GM12878 (cell line): ENCODE results near the gene NHEJ1. TPM values are rescaled to one million over a fixed set of nuclear protein-coding genes. Genes with fewer than 3 reads are reported as not detected.

Experiments used
- ATAC-seq: fragments of 200-7000 bp; cut with Tn5 transposase; 3 replicates; pipeline ENCODE4 v1.9.1; 2020; ENCODE audit warnings: mild to moderate bottlenecking, moderate library complexity
- BruUV-seq: library from RNA; stranded (reverse); fragments of 400-500 nt; replicated peaks from 2 replicates; lab custom pipeline; 2021; lab: Mats Ljungman, UMichigan
- CTCF ChIA-PET: fragments of 300-600 bp; sonication (Branson Sonifier 250); formaldehyde crosslinking; extraction: SDS; loops from one replicate; lab custom pipeline; 2021; ENCODE audit warnings: inconsistent platforms; lab: Yijun Ruan, JAX
- POLR2A ChIA-PET: fragments of 350-600 bp; formaldehyde crosslinking; extraction: SDS; loops from one replicate; lab custom pipeline; 2021; ENCODE audit warnings: inconsistent platforms; lab: Charles Lee
- RAD21 ChIA-PET: fragments of 300-600 bp; sonication (Branson Sonifier 250); formaldehyde crosslinking; loops from one replicate; lab custom pipeline; 2023; ENCODE audit warnings: antibody characterized with exemption; ENCODE audit not compliant: unreplicated experiment; lab: Charles Lee
- SMC1A ChIA-PET: fragments of 300-600 bp; sonication (Branson Sonifier 250); formaldehyde crosslinking; loops from one replicate; lab custom pipeline; 2023; ENCODE audit not compliant: unreplicated experiment, uncharacterized antibody; lab: Charles Lee
- DNase-seq: peaks from one replicate; pipeline ENCODE4 v3.0.0-alpha.2; 2011; ENCODE audit warnings: low read depth, low spot score
- FAIRE-seq: peaks from 3 replicates; lab custom pipeline; 2011; peaks lifted over from hg19 to GRCh38; lab: Jason Lieb, UNC
- H2AFZ ChIP-seq: 2 replicates; pipeline ENCODE4 v1.6.0; 2011; ENCODE audit warnings: low read depth, low read length, control low read depth; ENCODE audit not compliant: control insufficient read depth
- H3K27ac ChIP-seq: 2 replicates; pipeline ENCODE4 v1.5.1; 2011; ENCODE audit warnings: control low read depth; ENCODE audit not compliant: control insufficient read depth, insufficient read depth
- H3K27me3 ChIP-seq, 2 experiments: replicated peaks in 1 of 2; 2 replicates each; pipeline versions ENCODE4 v1.6.0 to v1.6.1; 2011; ENCODE audit warnings: low read length in 1 of 2; ENCODE audit not compliant: control insufficient read depth in 2 of 2, insufficient read depth in 2 of 2
- H3K36me3 ChIP-seq, 2 experiments: 2 replicates each; pipeline ENCODE4 v1.5.1; 2011; ENCODE audit warnings: low read length in 1 of 2; ENCODE audit not compliant: control insufficient read depth in 2 of 2, insufficient read depth in 2 of 2
- H3K4me1 ChIP-seq: 2 replicates; pipeline ENCODE4 v1.6.1; 2011; ENCODE audit warnings: mild to moderate bottlenecking, low read length, moderate library complexity, mixed read lengths; ENCODE audit not compliant: control insufficient read depth, insufficient read depth
- H3K4me2 ChIP-seq: 2 replicates; pipeline ENCODE4 v1.6.0; 2011; ENCODE audit warnings: control low read depth; ENCODE audit not compliant: control insufficient read depth, insufficient read depth
- H3K4me3 ChIP-seq: fragments of 200-600 bp; sonication (generic); 2 replicates; pipeline ENCODE4 v1.5.1; 2016
- H3K79me2 ChIP-seq: 2 replicates; pipeline ENCODE4 v1.6.0; 2011; ENCODE audit warnings: low read length; ENCODE audit not compliant: control insufficient read depth, insufficient read depth
- H3K9ac ChIP-seq: 2 replicates; pipeline ENCODE4 v1.8.0; 2011; ENCODE audit warnings: low read length, control low read depth, mixed read lengths; ENCODE audit not compliant: control insufficient read depth, insufficient read depth
- H3K9me3 ChIP-seq: replicated peaks from 3 replicates; pipeline ENCODE4 v1.5.1; 2011; ENCODE audit warnings: mild to moderate bottlenecking, low read length; ENCODE audit not compliant: control insufficient read depth, insufficient read depth
- H4K20me1 ChIP-seq: 2 replicates; pipeline ENCODE4 v1.6.0; 2011; ENCODE audit not compliant: control insufficient read depth, insufficient read depth
- ATF7 ChIP-seq: fragments of 450-650 bp; IDR thresholded peaks from 2 replicates; pipeline ENCODE4 v1.6.1; 2016; ENCODE audit warnings: low read depth, mild to moderate bottlenecking
- CHD2 ChIP-seq: IDR thresholded peaks from 2 replicates; pipeline ENCODE4 v1.6.1; 2011; ENCODE audit warnings: low read depth, low read length, improper control_type of control experiment, borderline replicate concordance
- EP300 ChIP-seq, 2 experiments: fragments of 150-350 bp in 1 of 2; IDR thresholded peaks; 2 replicates each; pipeline ENCODE4 v1.6.1; 2011 to 2012; ENCODE audit warnings: low read depth in 2 of 2, low read length in 2 of 2, borderline replicate concordance in 1 of 2, improper control_type of control experiment in 1 of 2, inconsistent platforms in 1 of 2; ENCODE audit not compliant: control insufficient read depth in 1 of 2
- GATAD2B ChIP-seq: fragments of 450-650 bp; conservative IDR thresholded peaks from 2 replicates; pipeline ENCODE4 v1.6.1; 2017; ENCODE audit warnings: low read depth, mild to moderate bottlenecking, moderate library complexity
- HDAC6 ChIP-seq: fragments of 200-600 bp; sonication (generic); IDR thresholded peaks from one replicate; pipeline ENCODE4 v1.8.0; 2017; ENCODE audit warnings: antibody characterized with exemption; ENCODE audit not compliant: unreplicated experiment
- IKZF1 ChIP-seq: fragments of 450-650 bp; conservative IDR thresholded peaks from 2 replicates; pipeline ENCODE4 v1.6.1; 2017; ENCODE audit warnings: antibody characterized with exemption, mild to moderate bottlenecking
- KAT2A ChIP-seq: conservative IDR thresholded peaks from 2 replicates; pipeline ENCODE4 v1.6.1; 2011; ENCODE audit warnings: low read depth, low read length; ENCODE audit not compliant: control insufficient read depth
- MYB ChIP-seq: fragments of 150-350 bp; IDR thresholded peaks from 2 replicates; pipeline ENCODE4 v1.6.1; 2014; ENCODE audit warnings: mild to moderate bottlenecking, low read depth, low read length, borderline replicate concordance
- NFYB ChIP-seq: IDR thresholded peaks from 2 replicates; pipeline ENCODE4 v1.6.1; 2011; ENCODE audit warnings: low read depth, mild to moderate bottlenecking, low read length, improper control_type of control experiment, moderate library complexity; ENCODE audit not compliant: insufficient read depth
- RB1 ChIP-seq: fragments of 450-650 bp; formaldehyde crosslinking; IDR thresholded peaks from 2 replicates; pipeline ENCODE4 v1.6.1; 2017; ENCODE audit warnings: mild to moderate bottlenecking, borderline replicate concordance
- RBBP5 ChIP-seq: fragments of 200-600 bp; sonication (generic); conservative IDR thresholded peaks from 2 replicates; pipeline ENCODE4 v1.6.1; 2016
- SIN3A ChIP-seq: IDR thresholded peaks from 2 replicates; pipeline ENCODE4 v1.6.1; 2012; ENCODE audit warnings: low read depth, low read length, improper control_type of control experiment
- SUPT20H ChIP-seq: IDR thresholded peaks from 2 replicates; pipeline ENCODE4 v1.6.1; 2011; ENCODE audit warnings: low read depth, mild to moderate bottlenecking, low read length, moderate library complexity, borderline replicate concordance; ENCODE audit not compliant: control insufficient read depth
- SUZ12 ChIP-seq: fragments of 200-600 bp; sonication (generic); IDR thresholded peaks from one replicate; pipeline ENCODE4 v1.6.1; 2018; ENCODE audit warnings: antibody characterized with exemption, mild to moderate bottlenecking; ENCODE audit not compliant: unreplicated experiment
- TBL1XR1 ChIP-seq: IDR thresholded peaks from 2 replicates; pipeline ENCODE4 v1.6.1; 2012; ENCODE audit warnings: low read depth, low read length, improper control_type of control experiment
- YY1 ChIP-seq: IDR thresholded peaks from 2 replicates; pipeline ENCODE4 v1.6.1; 2011; ENCODE audit warnings: low read depth, mild to moderate bottlenecking, low read length
- ZNF207 ChIP-seq: fragments of 450-650 bp; IDR thresholded peaks from 2 replicates; pipeline ENCODE4 v1.6.1; 2014; ENCODE audit warnings: antibody characterized with exemption, mild to moderate bottlenecking, borderline replicate concordance
- whole genome bisulfite sequencing: methylation state at CpG from one replicate; pipeline ENCODE4 v1.1.6; 2016; ENCODE audit warnings: low lambda C conversion rate; ENCODE audit not compliant: insufficient replicate concordance, insufficient coverage; ENCODE audit errors: missing lambda C conversion rate; 5-methylcytosine and 5-hydroxymethylcytosine counted together
- in situ Hi-C: fragments of 300-500 bp; cut with MboI; formaldehyde crosslinking; loops from 9 replicates; pipeline ENCODE4 v1.14.3; 2018; ENCODE audit warnings: mixed read lengths
- intact Hi-C: fragments of 100-400 bp; cut with micrococcal nuclease; formaldehyde crosslinking; loops from one replicate; pipeline ENCODE4 v1.14.2; 2022; ENCODE audit not compliant: unreplicated experiment
- polyA plus RNA-seq, 11 experiments: library from polyadenylated mRNA; depleted of rRNA in 4 of 11; unstranded in 6 of 11; stranded (reverse) in 5 of 11; fragments of >200 nt; fragmentation: Nextera tagmentation in 4 of 11; fragmentation: Illumina TruSeq in 1 of 11; extraction: Ambion mirVana in 4 of 11; extraction: Trizol in 1 of 11; gene quantifications; 1 replicate in 1 of 11; 2 replicates in 10 of 11; pipeline versions ENCODE4 v1.2.1 to v1.2.3, GENCODE V29; 2011 to 2016; ENCODE audit warnings: inconsistent platforms in 2 of 11, missing spikeins in 2 of 11, low read depth in 1 of 11
- total RNA-seq, 4 experiments: library from RNA; depleted of rRNA in 3 of 4; stranded (reverse); fragments of >200 nt in 3 of 4; fragmentation: Illumina TruSeq in 1 of 4; extraction: Trizol in 1 of 4; gene quantifications; 2 replicates each; pipeline versions ENCODE4 v1.2.1 to v1.2.3, GENCODE V29; 2013 to 2021
- TF ChIP-seq, protein P1 (sequence below): fragments of 450-650 bp; IDR thresholded peaks from 2 replicates; pipeline ENCODE4 v1.6.1; 2017; ENCODE audit warnings: mild to moderate bottlenecking
- TF ChIP-seq, protein P2 (sequence below): IDR thresholded peaks from 2 replicates; pipeline ENCODE4 v1.6.1; 2012; ENCODE audit warnings: improper control_type of control experiment, low read depth, low read length; ENCODE audit not compliant: insufficient replicate concordance

The NHEJ1 gene
- total and polyA plus RNA-seq, 10 of the 15 experiments (the other 5 are each of a cell fraction or from before 2014, with no cell fraction given) = 11.8 to 20.2 (median 17.0) TPM

DNA sequence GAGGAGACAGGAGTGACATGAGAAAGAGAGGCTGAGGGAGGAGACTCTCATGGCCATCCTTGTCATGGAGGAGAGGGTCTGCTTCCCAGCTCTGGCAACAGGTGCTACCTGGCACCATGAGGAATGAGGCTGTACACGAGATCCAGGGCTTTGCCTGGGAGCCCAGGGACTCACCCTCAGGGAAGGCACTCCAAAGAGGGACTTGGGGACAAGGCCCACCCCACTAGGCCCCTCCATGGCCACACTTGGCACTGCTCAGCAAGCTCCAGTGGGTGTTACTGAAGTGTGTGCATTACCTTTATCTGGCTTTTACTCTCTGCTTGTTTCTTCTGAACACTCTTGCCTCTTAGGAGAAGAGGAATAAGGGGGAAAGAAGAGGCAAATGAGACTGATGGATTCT, 122.0 kb downstream of the NHEJ1 start:
- Histone ChIP-seq H3K4me2 (no peak overlapping the region), H2AFZ (no peak overlapping the region), H3K36me3 (no peaks in the 10 kb centered on the region), H4K20me1 (no peaks in the 10 kb centered on the region), H3K79me2 (no peaks in the 10 kb centered on the region), H3K9ac (no peak overlapping the region), H3K4me1 (no peaks in the 10 kb centered on the region), H3K27me3 (peaks cover 0 to 13% of the 10 kb centered on the region in 2 experiments; a peak in 3 of 4 replicates), H3K27ac (no peak overlapping the region), H3K9me3 (no peaks in the 10 kb centered on the region), H3K4me3 (no peak overlapping the region)
- WGBS = 0% methylated on average over 1 of the region's 1 CpG
- in situ Hi-C loops = no loop called here
- RAD21 ChIA-PET = no interaction called here
- DNase-seq (no peak), FAIRE-seq (no peak), ATAC-seq (no peak)
- POLR2A ChIA-PET = no interaction called here
- no TSS peak for BruUV-seq
- no peak for TF ChIP-seq HDAC6
- TF ChIP-seq ATF7 = no peak
- TF ChIP-seq SUZ12 = no peak
- TF ChIP-seq KAT2A = no peak
- TF ChIP-seq, protein P1, sequence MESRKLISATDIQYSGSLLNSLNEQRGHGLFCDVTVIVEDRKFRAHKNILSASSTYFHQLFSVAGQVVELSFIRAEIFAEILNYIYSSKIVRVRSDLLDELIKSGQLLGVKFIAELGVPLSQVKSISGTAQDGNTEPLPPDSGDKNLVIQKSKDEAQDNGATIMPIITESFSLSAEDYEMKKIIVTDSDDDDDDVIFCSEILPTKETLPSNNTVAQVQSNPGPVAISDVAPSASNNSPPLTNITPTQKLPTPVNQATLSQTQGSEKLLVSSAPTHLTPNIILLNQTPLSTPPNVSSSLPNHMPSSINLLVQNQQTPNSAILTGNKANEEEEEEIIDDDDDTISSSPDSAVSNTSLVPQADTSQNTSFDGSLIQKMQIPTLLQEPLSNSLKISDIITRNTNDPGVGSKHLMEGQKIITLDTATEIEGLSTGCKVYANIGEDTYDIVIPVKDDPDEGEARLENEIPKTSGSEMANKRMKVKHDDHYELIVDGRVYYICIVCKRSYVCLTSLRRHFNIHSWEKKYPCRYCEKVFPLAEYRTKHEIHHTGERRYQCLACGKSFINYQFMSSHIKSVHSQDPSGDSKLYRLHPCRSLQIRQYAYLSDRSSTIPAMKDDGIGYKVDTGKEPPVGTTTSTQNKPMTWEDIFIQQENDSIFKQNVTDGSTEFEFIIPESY = no peak
- no peak for TF ChIP-seq TBL1XR1
- no peak for TF ChIP-seq IKZF1
- TF ChIP-seq RB1 = no peak
- TF ChIP-seq RBBP5 = no peak
- TF ChIP-seq EP300 (IDR thresholded peaks at IDR 0.05; ENCODE audit: borderline replicate concordance in 1 of 2, control insufficient read depth in 1 of 2, low read depth in 2 of 2, low read length in 2 of 2) = no peak
- TF ChIP-seq SUPT20H = no peak
- TF ChIP-seq NFYB = no peak
- TF ChIP-seq ZNF207 = no peak
- no peak for TF ChIP-seq SIN3A
- no peak for TF ChIP-seq YY1
- TF ChIP-seq GATAD2B = no peak
- no peak for TF ChIP-seq CHD2
- TF ChIP-seq, protein P2, sequence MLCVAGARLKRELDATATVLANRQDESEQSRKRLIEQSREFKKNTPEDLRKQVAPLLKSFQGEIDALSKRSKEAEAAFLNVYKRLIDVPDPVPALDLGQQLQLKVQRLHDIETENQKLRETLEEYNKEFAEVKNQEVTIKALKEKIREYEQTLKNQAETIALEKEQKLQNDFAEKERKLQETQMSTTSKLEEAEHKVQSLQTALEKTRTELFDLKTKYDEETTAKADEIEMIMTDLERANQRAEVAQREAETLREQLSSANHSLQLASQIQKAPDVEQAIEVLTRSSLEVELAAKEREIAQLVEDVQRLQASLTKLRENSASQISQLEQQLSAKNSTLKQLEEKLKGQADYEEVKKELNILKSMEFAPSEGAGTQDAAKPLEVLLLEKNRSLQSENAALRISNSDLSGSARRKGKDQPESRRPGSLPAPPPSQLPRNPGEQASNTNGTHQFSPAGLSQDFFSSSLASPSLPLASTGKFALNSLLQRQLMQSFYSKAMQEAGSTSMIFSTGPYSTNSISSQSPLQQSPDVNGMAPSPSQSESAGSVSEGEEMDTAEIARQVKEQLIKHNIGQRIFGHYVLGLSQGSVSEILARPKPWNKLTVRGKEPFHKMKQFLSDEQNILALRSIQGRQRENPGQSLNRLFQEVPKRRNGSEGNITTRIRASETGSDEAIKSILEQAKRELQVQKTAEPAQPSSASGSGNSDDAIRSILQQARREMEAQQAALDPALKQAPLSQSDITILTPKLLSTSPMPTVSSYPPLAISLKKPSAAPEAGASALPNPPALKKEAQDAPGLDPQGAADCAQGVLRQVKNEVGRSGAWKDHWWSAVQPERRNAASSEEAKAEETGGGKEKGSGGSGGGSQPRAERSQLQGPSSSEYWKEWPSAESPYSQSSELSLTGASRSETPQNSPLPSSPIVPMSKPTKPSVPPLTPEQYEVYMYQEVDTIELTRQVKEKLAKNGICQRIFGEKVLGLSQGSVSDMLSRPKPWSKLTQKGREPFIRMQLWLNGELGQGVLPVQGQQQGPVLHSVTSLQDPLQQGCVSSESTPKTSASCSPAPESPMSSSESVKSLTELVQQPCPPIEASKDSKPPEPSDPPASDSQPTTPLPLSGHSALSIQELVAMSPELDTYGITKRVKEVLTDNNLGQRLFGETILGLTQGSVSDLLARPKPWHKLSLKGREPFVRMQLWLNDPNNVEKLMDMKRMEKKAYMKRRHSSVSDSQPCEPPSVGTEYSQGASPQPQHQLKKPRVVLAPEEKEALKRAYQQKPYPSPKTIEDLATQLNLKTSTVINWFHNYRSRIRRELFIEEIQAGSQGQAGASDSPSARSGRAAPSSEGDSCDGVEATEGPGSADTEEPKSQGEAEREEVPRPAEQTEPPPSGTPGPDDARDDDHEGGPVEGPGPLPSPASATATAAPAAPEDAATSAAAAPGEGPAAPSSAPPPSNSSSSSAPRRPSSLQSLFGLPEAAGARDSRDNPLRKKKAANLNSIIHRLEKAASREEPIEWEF = no peak
- TF ChIP-seq MYB = no peak
- SMC1A ChIA-PET = no interaction called here
- CTCF ChIA-PET = interaction anchor here (0.6 to 1.5 kb wide), 4 partner anchors 9 to 329 kb away, joined by 3 to 4 read pairs (median 4); no protein-coding TSS in a partner anchor
- intact Hi-C loops = no loop called here
